T follicular helper cell (primary cell): ENCODE measurements around the gene ATP2A3.

Experiments
- DNase-seq: peaks from one replicate; pipeline ENCODE4 v3.0.0-alpha.2; 2020; ENCODE audit warnings: low read depth

The ATP2A3 gene

DNA sequence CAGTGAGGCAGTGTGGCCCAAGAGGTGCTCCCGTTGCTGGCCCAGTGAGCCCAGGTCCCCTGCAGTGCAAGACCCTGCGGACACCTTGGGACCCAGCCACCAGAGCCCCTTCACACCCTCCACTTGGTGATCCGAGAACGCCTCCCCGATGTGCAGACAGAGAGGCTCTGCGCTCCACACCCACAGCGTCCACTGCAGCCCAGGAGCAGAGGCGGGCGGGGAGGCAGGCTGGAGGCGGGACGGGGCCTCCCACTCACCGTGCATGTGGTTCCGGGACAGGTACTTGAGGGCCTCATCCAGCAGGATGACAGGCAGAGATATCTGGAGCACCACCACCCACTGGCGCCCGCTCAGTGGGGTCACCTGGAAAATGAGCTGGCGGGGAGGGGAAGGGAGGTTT lies 35.8 kb downstream of the ATP2A3 start:
- DNase-seq: no peak

DNA sequence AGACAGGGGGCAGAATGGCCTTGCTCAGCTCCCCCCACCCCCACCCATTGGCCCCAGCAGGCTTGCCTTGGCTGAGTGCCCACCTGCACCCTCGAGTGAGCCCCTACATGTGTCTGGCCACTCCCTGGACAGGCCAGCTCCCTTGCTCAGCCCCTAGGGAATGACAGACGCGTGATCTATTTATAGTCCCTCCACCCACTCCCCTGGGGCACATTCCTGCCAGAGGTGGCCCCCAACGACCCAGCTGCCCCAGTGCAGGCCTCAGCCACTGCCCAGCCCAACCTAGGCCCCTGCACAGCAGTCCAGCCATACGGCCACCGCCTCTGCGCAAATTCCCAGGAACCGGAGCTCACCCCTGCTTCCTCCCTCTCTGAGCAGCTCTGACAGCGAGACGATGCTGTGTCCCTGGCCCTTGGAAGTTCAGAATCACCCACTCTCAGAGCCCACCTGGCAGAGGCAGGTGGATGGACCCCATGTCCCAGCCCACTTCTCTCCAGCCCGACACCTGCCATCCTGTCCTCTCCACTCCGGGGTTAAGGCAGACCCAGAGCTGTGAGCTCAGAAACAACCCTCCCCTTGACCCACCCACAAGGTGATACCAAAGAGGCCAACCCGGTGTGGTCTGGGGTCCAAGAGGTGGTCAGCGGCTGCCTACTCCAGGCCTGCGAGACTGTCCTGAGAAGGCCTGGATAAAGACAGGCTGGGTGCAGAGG lies 36.5 kb downstream of the ATP2A3 start:
- no peak for DNase-seq

DNA sequence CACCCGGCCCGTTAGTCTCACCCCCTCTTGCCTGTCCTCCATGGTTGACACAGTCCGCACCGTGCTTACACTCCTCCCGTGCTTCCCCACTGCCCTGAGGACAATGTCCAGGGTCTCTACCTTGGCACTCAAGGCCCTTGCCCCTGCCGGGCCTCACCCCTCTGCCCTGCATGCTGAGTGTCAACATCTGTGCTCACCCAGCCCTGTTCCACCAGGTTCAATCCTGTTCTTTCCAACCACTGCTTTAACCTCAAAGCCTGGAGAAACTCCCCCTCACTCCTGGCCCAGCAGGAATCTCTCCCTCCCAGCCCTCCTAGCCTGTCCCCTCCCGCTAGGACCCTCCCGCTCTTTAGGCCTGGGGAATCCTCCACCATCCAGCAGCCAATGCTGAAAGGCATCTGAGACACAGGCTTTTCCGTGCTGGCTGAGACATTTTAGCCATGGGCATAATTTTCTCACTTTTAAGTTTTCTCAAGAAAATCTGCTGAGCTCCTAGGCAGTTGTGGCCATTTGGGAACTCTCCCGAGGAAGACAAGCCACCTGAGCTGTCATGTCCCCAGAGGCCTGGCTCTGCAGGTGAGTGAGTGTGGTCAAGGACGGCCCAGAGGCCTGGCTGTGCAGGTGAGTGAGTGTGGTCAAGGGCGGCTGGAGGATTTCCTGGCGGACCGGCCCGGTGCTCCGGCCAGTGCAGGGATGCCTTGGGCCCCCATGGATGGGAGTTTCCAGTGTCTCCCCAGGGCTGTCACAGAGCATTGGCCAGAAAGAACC lies 37.2 kb downstream of the ATP2A3 start:
- DNase-seq: no peak

DNA sequence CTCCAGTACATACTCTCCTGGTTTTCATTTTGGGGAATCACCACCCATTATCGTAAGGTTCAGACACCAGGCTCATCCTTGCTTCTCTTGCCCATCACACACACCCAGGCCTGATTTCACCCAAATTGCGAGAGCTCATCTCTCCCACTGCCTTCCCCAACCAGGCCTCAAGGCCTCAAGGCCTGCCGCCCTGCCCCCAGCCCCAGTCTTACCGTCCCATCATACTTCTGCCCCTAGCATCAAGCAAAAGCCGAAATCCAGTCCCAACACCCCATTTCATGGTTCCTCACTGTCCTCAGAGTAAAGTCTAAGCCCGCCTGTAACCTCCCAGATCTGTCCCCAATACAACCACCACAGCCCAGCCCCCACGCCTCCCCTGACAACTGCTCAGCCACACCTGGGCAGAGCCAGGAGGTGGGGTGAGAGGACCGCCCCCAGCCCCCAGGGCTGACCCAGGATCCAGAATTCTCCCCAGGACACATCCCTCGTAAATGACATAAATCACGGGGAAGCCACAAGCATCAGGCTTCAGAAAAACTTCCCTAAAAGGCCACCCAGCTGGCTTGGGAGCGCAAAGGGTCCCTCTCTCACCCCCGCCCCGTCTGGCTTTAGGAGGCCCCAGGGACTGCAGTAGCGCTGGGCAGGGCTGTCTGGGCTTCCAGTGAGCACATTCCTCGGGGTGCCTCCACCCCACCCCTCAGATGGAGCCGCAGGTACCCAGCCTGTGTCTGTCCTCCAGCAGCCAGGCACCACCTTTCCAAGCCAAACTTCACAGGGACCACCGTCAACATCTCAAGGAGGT lies 38.4 kb downstream of the ATP2A3 start:
- no peak for DNase-seq

DNA sequence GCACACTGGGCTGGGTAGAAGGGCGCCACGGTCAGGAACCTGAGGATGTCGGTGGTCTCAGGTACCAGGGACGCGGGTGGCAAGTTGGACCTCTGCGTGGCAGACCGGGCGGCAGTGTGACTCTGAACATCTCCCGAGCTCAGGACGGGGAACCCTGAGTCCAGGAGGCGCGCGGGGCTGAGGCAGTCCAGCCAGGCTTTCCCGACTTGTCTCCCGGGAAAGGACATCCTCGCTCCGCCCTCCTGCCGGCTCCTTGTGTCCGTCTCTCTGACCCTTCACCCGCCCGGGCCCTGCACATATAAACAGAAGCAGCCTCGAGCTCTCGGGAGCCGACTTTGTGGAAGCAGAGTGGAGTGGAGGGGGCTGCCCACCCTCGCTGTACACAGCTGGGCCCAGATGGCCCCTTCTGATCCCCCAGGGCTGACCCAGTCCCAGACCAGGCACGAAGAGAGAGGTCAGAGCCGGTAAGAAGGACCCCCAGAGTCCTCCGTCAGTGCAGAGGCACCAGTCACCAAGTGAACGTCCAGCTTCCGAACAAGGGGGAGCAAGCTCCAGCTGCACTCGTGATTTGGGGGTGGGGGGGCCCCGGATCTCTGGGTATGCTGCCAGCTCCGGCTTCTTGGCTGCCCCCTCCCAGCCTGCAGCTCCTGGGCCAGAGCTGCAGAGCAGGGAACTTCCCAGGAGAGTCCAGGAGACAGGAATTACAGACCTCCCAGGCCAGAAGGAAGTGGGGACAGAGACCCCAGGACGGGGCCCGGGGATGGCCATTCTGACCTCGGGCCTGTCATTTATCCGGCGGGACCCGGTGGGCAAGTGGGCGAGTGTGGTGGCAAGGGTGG lies 39.5 kb downstream of the ATP2A3 start:
- no peak for DNase-seq

DNA sequence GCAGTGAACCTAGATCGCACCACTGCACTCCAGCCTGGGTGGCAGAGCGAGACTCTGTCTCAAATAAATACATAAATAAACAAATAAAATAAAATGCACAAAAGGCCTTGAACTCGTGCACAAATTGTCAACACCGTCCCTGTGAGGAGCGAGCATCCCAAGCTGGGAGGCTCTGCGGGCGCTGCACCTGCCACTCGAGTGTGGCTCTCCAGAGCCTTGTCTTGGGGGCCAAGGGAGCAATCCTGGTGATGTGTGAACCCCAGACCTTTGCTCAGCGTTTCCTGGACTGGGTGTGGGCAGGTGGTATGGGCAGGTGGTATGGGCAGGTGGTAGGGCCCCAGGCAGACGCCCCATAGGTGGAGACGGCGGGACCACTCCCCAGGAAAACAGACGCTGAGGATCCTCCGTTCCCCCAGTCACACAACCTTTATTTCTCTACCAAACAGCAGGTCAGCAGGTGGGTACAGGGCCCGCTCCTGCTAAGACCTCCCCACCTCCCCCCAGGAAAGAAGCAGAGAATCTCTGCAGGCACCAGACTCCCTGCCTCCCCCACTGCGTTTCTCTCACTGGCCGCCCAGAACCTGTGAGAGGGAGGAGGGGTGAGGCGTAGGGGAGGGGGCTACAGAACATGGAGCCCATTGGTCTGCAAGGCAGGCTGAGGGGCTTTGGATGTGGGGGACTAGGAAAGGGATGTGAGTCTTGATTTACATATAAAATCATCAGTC lies 40.6 kb downstream of the ATP2A3 start:
- DNase-seq: no peak

DNA sequence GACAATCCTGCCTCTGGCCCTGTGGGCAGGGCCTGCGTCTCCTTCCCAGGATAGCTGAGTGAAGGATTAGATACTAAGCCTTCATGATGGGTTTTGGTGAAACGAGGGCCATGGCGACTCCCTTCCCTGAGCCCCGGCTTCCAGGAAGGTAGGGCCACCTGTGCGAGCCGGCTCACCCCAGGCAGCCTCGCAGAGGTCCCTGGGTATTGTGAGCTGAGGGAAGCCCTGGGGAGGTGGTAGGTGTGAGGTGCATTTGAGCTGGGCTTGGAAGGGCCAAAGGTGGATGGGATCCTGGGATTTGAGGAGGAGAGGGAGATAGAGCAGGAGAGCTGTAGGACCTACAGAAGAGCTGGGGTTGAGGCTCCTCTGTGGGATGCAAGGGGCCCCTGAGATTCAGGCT lies 41.5 kb downstream of the ATP2A3 start:
- DNase-seq: no peak

DNA sequence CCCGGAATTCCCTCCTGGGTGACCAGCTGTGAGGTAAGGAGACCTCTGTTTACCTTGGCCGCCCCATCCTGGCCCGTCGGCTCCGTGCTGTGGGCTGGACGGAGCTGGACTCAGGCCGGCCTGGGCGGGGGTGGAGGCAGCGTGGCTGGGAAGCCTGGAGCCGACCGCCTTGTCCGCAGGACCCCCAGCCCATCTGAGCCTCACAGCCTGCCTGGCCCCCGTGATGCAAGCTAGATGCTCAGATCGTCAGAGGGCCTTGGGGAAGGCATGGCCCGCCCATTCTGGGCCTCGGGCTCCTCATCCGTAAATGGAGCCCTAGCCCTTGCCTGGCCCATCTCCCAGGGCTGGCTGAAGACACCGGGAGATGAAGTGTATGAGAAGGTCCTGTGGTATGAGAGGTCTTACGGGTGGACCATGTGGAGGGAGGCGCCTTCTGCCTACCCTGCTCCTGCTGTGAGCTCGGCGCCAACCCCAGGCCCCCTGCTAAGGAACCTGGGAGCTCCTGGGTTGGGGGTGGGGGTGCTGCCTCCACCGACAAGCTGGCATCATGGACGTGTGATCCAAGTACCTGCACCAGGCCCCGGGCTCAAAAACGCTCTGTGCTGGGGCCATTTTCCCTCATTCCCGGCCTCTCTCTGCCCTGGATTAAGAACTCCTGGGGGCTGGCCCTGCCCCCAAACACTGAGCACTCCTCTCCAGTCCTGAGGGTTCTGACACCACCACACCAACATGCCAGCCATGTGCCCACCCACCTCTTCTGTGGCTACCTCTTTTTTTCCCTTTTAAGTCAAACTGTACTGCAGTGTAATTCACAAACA lies 42.5 kb downstream of the ATP2A3 start:
- no peak for DNase-seq

DNA sequence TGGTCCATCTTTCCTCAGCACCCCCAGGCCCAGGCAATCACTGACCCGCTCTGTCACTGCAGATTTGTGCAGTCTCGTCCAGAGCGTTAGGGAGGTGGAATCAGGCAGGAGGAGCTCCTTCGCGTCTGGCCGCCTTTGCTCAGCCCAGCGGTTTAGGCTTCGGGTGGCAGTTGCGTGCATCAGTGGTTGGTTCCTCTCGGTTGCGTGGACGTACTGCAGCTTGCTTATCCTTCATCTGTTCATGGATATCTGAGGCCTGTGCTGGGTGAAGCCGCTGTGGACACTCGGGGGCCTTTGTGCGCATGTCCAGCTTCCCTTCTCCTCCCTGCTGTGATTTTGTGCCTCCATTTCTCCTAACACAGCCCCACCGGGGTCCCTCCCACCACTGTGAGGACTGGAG lies 43.2 kb downstream of the ATP2A3 start:
- no peak for DNase-seq

DNA sequence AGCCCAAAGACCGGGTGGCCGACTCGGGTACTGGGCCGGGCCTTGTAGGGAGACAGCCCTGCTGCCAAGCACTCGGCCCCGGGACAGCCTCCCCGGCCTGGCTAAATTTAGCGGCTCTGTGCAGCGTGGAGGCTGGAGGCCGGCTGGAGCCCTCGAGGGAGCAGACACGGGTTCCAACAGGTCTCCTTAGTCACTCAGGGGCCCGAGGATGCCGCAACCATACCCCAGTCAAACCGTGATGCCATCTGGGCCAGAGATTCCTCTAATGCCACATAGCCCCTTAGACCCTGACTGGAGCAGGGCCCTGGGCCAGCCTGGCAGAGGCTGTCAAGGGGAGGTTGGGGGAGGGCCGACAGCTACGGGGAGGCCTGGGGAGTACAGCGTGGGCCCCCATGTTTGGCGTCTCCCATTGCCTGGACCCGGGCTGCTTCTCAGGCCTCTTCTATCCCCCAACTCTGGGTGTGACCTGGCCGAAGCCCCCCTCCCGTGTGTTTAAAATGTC lies 45.1 kb downstream of the ATP2A3 start:
- no peak for DNase-seq

DNA sequence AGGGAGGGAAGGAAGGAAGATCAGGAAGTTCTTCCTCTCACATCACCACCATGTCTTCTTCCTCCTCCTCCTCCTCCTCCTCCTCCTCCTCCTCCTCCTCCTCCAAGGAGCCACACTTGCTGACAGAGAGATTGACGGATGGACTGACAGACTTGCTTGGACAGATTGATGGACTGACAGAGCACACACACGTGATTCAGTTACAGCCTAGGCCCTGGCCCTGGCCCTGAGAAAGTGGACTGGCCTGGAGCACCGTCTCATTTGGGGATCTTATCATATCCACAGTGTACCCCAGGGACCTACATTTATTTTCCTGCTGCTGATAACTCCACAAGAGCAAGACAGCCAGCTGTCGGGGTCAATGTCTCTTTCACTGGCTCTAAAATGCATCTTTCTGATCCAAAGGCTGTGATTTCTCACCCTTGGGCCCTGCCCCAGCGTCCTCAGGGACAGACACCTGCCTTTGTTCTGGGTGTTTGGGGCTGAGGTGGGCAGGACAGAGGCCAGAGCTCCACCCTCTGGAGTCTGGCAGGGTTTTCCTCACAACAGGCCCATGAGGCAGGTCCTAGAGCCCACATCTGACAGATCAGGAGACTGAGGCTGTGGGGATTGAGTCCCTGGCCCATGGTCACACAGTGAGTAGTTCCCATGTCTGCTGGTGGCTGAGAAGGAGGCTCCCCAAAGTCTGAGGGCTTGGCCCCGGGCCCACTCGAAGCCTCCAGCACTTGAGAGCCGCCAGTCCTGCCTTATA lies 45.7 kb downstream of the ATP2A3 start:
- DNase-seq: no peak

DNA sequence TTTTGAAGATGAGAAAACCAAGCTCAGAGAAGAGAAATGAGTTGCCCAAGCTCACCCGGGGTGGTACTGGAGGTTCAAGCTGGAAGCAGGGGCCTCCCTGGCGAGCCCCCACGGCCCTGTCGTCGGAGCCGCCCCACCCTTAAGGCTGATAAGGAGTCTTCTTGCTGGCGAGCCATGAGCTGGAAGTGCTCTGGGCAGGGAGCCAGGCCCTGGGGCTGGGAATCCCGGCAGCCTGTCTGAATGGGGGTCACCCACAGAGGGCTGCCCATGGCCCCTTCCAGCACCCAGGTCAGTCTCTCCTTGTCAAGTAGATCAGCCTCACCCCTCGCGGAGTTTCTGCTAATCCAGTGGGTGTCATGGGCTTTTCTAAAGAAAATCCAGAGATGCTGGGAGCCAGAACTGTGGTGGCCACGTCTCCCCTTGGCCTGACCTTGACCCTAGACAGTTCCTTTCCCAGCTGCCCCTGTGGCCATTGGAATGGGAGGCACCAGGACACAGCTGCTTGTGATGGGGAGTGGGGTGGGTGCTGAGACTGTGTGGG lies 46.8 kb downstream of the ATP2A3 start:
- no peak for DNase-seq

DNA sequence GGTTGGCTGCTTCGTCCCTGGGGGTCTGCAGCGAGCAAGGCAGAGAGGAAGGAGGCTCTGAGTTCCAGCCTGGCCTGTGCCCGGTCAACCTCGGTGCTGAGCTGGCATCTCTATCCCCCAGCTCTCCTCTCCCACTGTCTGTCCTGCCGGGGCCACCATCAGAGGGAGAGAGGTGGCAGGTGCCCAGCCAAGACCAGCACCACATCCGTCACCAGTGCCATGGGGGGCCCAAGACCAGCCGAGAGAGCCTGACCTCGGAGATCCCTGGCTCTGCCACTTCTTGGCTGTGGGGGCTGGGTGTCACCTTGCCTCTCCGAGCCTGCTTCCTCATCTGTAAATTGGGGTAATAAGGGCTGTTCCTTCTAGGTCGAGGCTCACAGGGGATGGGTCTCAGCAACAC lies 47.4 kb downstream of the ATP2A3 start:
- DNase-seq: no peak

DNA sequence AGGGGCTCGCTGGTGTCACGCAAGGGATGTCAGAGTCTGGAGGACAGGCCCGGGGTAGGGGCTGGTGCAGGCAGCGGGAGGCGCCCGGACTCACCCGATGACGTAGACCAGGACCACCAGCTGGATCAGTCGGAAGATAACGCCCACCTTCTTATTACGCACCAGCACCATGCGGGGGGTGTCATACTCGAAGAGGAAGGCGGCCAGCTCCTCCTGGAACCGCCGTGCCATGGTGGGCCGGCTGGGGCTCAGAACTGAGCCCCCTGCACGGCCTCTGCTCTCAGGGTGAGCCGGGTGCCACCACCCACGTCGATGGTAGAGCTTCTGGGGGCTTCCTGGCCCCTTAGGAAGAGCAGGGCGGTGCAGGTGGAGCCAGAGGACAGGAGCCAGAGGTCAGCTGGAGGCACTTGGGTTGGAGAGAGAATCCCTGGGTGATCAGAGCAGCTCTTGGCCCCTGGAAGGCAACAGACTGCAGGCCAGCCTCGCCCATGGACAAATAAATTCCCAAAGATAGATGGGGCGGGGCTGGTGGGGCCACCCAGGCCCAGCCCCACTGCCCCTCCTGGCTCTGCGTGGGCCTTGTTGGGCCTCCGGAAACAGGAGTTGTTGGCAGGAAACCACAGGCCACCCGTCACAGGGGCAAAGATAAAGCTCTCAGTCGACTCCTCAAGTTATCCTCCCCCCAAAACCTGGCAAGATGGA lies 48.1 kb downstream of the ATP2A3 start, which contains the start of gene P2RX1:
Gene P2RX1 (minus strand): TSS at position 471 of the 702 bp plus-strand sequence. CDS start 240 bp downstream, at position 231.
- DNase-seq: no peak

DNA sequence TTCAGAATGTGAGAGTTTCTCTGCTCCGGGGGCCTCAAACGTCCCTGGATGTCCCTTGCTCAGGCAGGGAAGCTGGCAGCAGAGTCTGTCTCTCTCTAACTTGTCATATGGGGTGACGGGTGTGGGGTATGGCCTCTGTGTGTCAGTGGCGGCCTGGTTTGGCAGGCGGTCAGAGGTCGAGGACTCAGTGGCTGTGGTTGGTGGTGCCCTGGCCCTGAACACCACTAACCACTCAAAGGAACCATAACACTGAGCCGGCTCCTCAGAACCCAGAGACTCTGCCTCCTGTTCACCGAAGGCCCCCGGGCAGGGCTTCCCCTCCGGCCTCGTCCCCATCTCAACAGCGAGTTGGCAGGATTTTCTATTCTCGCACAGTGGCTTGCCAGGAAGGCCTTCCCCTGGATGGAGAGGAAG lies 48.6 kb downstream of the ATP2A3 start:
- no peak for DNase-seq

DNA sequence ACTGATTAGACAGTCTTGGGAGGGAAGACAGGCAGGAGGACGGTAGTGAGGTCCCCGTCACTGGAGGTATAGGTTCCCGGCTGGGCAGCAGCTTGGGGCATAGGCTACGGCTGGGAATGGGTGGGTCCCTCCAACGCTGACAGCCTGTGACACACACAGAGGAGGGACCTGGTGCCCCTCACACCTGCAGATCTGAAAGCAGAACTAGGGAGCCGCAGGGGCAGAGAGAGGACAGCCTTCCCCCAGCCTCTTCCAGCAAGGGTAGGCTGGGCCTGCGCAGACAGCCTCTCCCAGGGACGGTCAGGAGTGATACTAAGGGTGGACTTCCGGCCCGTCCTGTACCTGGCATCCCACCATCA lies 49.9 kb downstream of the ATP2A3 start:
- DNase-seq: no peak

DNA sequence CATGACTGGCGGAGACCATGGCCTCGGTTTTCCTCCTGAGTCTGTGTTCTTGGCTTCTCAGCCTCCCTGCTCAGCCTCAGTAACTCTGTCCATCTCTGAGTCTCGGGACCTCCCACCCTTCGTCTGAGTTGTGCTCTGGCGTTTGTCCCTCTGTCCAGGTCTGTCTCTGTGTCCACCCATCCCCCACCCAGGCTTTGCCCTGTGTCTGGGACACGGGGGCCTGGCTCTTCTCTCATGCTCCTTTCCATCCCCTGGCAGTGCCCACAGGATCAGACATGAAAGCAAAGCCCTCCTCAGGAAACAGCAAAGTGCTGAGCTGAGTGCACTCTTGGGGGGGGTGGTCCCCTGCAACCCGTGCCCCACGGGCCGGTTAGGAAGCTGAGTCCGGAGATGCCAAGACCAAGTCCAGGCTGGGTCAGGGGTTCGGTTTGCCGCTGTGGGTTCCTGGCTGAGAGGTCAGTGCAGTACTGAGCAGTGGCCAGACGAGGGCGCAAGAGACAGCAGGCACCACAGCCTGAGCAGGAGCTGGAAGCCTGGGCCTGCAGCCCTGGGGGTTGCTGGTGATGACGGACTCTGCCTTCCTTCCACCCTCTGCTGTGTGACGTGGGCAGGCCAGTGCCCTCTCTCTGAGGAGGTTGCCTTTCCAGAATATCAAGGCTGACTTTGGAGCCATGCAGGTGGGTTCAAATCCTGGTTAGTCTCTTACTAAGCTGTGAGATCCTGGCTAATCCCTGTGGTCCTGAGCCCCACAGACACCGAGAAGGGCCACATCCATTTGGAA lies 50.5 kb downstream of the ATP2A3 start:
- DNase-seq: peak; percentile 66

DNA sequence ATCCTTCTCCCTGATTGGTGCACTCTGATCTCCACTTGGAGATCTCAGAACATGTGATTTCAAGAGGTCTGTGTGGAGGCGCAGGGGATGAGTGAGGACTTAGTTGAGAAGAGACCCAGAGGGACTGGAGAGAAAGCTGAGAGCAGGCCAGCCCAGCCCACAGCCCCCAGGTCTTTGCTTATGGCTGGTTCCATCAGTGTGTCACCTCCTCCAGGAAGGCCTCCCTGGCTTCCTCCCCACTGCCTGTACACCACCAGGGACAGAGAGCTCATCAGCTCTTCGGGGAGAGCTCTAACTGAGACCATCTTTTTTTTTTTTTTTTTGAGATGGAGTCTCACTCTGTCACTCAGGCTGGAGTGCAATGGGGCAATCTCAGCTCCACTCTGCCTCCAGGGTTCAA lies 51.4 kb downstream of the ATP2A3 start:
- no peak for DNase-seq
